SJSA1 (cell line): ENCODE data around the gene CTNNBIP1. TPM values are rescaled to one million over a fixed set of nuclear protein-coding genes. Genes with fewer than 3 reads are reported as not detected.

ENCODE experiments used
- DNase-seq, 2 experiments: peaks; one replicate each; pipeline ENCODE4 v3.0.0-alpha.2; 2015 to 2020; ENCODE audit warnings: low spot score in 2 of 2, low read depth in 1 of 2
- H3K27ac ChIP-seq: fragments of 250-450 bp; sonication (Bioruptor Pico); 2 replicates; pipeline ENCODE4 v1.5.1; 2020; ENCODE audit warnings: mild to moderate bottlenecking, moderate library complexity
- H3K27me3 ChIP-seq: fragments of 250-450 bp; sonication (Bioruptor Pico); replicated peaks from 2 replicates; pipeline ENCODE4 v1.5.1; 2020; ENCODE audit warnings: mild to moderate bottlenecking, moderate library complexity
- H3K36me3 ChIP-seq: fragments of 250-450 bp; sonication (Bioruptor Pico); 2 replicates; pipeline ENCODE4 v1.5.1; 2020; ENCODE audit warnings: mild to moderate bottlenecking
- H3K4me1 ChIP-seq: fragments of 250-450 bp; sonication (Bioruptor Pico); replicated peaks from 2 replicates; pipeline ENCODE4 v1.6.1; 2021; ENCODE audit warnings: mild to moderate bottlenecking
- H3K4me3 ChIP-seq: fragments of 250-450 bp; sonication (Bioruptor Pico); 2 replicates; pipeline ENCODE4 v1.5.1; 2020; ENCODE audit warnings: mild to moderate bottlenecking
- H3K9me3 ChIP-seq: fragments of 250-450 bp; sonication (Bioruptor Pico); replicated peaks from 2 replicates; pipeline ENCODE4 v1.5.1; 2020; ENCODE audit warnings: mild to moderate bottlenecking
- total RNA-seq: library from RNA; depleted of rRNA; stranded (reverse); fragments of >200 nt; shearing (Covaris generic); gene quantifications from 2 replicates; pipeline ENCODE4 v1.2.3, GENCODE V29; 2014

CTNNBIP1 gene
- total RNA-seq, 1 experiment from 2014 or later = 37.6 TPM

DNA sequence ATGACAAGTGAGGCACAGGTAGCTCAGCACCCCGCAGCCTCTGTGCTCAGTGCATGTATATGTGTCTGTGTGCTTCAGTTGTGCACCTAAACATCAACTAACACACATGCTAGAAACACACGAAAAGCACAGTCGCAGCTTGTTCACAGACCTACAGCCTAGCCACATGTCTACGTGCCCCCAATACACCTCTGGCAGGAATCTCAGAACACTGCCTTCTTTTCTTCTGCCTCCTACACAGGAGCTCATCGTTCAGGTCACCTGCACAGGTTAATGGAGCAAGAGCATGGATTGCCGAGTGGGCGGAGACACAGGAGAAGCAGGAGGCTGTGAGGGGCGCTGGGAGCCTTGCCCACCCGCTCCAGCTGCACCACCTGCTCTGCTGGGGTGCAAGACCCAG, 31.7 kb downstream of the CTNNBIP1 start:
- Histone ChIP-seq H3K4me1 (peaks cover 24% of the 10 kb centered on the region), H3K27ac (no peak overlapping the region), H3K36me3 (no peaks in the 10 kb centered on the region), H3K4me3 (no peak overlapping the region), H3K27me3 (no peaks in the 10 kb centered on the region), H3K9me3 (no peaks in the 10 kb centered on the region)
- DNase-seq = no peak

DNA sequence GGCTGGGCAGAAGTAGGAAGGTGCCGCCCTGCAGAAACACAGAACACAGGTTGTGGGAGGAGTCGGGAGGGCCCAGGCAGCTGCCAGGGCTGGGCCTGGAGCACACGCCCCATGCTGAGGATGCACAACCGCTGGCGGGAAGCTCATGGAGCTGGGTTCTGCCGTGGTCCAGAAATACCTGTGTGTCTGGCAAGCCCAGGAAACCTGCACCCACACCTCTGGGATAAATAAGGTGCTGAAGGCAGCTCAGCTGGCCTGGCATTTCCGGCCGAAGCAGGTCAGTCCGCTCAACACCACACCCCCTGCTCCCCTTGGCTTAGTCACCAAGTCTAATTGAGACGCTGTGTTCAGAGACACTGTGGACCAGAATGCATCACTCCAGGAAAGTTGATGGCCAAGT, 32.1 kb downstream of the CTNNBIP1 start:
- Histone ChIP-seq H3K9me3 (no peaks in the 10 kb centered on the region), H3K27me3 (no peaks in the 10 kb centered on the region), H3K4me3 (no peak overlapping the region), H3K36me3 (no peaks in the 10 kb centered on the region), H3K27ac (no peak overlapping the region), H3K4me1 (peaks cover 24% of the 10 kb centered on the region)
- no peak for DNase-seq

DNA sequence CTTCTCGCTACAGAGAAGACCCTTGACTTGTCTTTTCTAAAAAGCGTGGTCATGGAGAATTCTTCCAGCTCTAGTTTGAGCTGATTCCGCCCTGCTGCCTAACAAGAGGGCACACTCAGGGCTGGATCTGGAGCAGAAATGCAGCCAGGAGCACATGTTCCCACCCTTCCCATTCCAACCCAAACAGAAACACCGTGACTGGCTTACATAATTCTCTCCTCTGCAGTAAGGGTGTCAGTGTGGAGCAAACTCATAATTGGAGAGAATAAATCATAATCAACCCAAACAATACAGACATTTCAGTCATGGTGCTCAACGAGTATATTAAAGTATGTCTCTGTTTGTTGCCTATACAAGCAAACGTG, 34.5 kb downstream of the CTNNBIP1 start:
- DNase-seq = no peak
- H3K4me1 ChIP-seq = peaks cover 9% of the 10 kb centered on the region
- no peaks in the 10 kb centered on the region for H3K9me3 ChIP-seq
- no peaks in the 10 kb centered on the region for H3K36me3 ChIP-seq
- no peaks in the 10 kb centered on the region for H3K27me3 ChIP-seq
- no peak overlapping the region for H3K27ac ChIP-seq
- no peak overlapping the region for H3K4me3 ChIP-seq

DNA sequence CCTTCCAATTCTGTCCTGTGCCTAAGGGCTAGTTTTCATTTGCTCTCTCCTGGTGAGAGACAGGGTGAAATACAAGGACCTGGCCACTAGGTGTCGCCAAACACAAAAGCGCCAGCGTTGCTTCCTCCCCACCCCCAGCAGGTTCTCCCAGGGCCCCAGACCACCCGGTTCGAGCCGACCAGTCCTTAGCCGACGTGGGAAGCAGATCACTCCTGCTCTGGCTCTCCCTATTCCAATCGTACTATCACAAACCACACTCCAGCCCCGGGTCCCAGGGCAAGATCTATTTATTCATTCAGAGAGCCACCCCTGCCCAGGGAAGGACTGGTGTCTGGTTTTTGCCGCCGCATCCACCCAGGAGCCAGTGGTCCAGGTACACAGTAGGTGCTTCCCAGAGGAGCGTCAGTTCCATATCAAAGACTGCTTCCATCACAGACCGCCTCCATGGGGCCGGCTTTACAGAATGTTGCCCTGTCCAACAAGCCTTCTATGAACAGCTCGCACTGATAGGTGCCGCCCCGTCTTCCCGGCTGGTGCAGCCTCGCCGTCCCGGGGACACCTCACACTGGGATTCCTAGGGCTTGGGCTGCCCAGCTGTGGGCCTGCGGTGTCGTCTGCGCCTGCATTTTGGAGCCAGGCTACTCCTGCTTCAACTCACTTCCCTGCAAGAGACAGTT, 35.0 kb downstream of the CTNNBIP1 start:
- Histone ChIP-seq H3K36me3 (no peaks in the 10 kb centered on the region; the same call in 1 of the 2 replicates), H3K4me3 (no peak overlapping the region), H3K9me3 (no peaks in the 10 kb centered on the region), H3K4me1 (peaks cover 9% of the 10 kb centered on the region), H3K27me3 (no peaks in the 10 kb centered on the region), H3K27ac (no peak overlapping the region)
- DNase-seq = peak; percentile 78 to 88

DNA sequence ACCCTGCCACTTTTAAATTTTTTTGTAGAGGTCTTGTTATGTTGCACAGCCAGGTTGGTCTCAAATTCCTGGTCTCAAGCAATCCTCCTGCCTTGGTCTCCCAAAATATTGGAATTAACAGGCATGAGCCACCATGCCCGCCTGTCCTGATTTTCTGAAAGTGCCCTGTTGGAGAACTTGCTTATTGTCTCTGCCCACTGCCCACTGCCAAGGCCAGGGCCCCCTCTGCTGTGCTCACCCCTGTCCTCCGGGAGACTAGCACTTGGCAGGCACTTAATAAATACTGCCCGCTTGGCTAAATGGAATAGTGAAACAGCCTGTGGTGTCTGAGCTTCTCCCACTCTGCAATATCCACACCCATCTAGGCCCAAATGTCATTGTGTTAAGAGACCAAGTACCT, 35.7 kb downstream of the CTNNBIP1 start:
- H3K9me3 ChIP-seq = no peaks in the 10 kb centered on the region
- H3K36me3 ChIP-seq = no peaks in the 10 kb centered on the region; the same call in 1 of the 2 replicates
- no peak for DNase-seq
- H3K4me1 ChIP-seq = peaks cover 9% of the 10 kb centered on the region
- H3K4me3 ChIP-seq = no peak overlapping the region
- no peaks in the 10 kb centered on the region for H3K27me3 ChIP-seq
- no peak overlapping the region for H3K27ac ChIP-seq

DNA sequence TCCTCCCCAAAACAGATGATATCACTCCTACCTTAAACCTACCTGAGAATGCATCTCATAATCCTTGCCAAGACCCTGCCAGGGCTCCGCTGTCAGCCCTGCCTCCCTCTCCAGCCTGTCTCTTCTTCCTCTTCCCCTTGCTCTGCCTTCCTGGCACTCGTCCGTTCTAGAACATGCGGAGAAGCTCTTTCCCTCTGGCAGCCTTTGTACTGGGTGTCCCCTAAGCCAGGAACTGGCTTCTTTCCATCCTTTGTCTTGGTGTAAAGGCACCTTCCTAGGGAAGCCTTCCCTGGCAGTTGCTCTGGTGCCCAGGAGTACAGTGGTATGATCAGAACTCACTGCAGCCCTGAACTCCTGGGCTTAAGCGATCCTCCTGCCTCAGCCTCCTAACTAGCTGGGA, 36.1 kb downstream of the CTNNBIP1 start:
- Histone ChIP-seq H3K27ac (no peak overlapping the region), H3K4me3 (no peak overlapping the region), H3K27me3 (no peaks in the 10 kb centered on the region), H3K9me3 (no peaks in the 10 kb centered on the region), H3K4me1 (peaks cover 9% of the 10 kb centered on the region), H3K36me3 (no peaks in the 10 kb centered on the region; the same call in 1 of the 2 replicates)
- no peak for DNase-seq

DNA sequence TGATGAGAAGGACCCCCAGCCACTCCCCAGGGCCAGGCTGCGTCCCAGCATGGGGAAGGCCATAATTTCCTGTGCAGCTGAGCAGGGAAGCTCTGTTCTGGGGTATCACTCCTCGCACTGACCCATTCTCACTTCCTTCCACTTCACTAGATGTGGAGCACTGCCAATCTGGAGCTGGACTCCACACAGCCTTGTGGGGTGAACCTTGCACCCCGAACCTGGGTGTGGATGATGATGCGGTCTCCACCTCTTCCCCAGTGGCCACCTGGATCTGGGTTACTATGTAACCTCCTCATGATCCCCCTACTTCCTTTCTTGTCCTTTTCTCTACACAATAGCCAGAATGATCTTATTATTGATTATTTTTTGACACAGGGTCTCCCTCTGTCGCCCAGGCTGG, 36.7 kb downstream of the CTNNBIP1 start:
- Histone ChIP-seq H3K27ac (no peak overlapping the region), H3K4me3 (no peak overlapping the region), H3K27me3 (no peaks in the 10 kb centered on the region), H3K36me3 (no peaks in the 10 kb centered on the region; the same call in 1 of the 2 replicates), H3K9me3 (no peaks in the 10 kb centered on the region), H3K4me1 (peaks cover 9% of the 10 kb centered on the region)
- no peak for DNase-seq

DNA sequence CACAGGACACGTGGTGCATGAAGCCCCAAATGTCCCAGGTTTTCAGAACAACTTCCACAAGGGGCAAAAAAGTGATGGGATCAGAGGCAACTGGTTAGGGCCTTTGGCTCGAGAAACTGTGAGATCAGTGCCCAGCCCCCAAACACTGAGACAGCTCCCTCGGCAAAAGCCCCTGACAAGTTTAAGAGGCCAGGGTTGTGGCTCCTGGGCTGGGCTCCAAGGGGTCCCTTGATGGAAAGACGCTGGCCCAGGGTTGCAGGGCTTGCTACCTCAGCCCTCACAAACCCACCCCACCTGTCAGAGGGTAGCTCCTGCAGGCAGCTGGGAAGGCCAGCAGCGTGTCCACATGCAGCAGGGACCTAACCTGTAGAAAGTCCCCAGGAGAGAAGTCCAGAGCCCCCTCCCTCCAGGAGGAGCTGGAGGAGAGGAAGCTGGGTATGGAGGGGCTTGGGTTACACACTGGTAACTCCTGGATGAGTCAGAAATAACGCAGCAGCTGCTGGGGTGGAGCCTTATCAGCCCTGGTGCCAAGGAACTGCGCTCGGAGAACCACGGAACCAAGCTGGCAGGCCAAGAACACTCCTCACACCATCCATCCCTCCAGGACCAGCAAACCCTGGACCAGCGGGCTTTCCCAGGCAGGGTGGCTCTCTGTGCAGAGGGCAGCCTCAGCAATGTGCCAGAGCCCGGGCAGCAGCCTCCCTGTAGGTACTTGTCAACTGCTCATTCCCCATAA, 37.5 kb downstream of the CTNNBIP1 start:
- H3K27me3 ChIP-seq = no peaks in the 10 kb centered on the region
- no peak overlapping the region for H3K4me3 ChIP-seq
- no peaks in the 10 kb centered on the region for H3K9me3 ChIP-seq
- peaks cover 9% of the 10 kb centered on the region for H3K4me1 ChIP-seq
- no peak overlapping the region for H3K27ac ChIP-seq
- peaks cover 6% of the 10 kb centered on the region; the same call in 1 of the 2 replicates for H3K36me3 ChIP-seq
- DNase-seq = no peak

DNA sequence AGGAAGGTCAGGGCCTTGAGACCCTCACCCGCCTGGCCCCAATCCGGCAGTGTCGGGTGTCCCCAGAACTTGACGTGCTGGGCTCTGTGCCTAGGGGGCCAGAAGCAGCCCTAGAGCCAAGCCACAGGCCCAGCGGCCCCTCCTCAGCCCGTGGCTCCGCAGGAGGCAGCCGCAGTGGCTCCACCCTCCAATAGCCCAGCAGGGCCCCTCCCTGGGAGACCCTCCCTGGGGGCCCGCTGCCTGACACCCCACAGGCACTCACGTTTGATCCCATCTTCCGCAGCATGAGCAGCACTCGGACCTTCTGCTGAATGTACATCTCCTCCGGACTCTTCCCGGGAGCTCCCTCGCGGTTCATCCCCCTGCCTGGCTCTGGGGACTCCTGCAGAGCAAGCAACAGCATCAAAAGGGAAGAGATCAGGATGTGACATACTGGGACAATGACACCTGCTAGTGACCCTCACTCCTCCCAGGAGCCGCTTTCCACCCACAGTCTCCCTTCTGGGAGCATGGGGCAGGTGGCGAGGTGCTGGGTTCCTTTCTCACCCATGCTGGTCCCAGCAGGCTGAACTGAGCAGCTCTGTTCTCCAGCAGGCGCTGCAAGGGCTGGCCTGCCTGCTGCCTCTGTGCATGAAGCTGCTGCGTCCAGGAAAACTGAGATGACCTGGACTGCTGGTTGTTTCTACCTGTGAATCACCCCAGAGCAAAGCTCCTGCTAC, 38.2 kb downstream of the CTNNBIP1 start:
- Histone ChIP-seq H3K4me1 (peaks cover 9% of the 10 kb centered on the region), H3K27me3 (no peaks in the 10 kb centered on the region), H3K27ac (no peak overlapping the region), H3K9me3 (no peaks in the 10 kb centered on the region), H3K36me3 (peaks cover 10% of the 10 kb centered on the region; the same call in 1 of the 2 replicates), H3K4me3 (no peak overlapping the region)
- no peak for DNase-seq

DNA sequence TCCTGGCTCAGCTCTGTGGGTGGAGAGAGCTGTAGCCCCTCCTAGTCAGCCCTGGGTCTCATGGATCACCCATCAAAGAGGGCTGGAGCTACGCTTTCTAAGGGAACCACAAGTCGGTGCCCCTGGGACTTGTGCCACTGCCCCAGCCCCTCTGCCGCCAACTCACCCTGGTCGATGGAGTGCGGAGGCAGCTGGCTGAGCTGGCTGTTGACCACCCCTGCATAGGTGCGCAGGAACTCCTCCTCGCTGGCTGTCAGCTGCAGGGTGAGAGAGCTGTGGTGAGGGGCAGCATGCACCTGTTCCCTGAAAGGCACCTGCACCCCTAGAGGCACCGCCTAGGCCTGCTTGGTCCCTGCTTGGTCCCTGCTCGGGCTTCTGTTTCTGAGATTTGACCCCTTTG, 39.0 kb downstream of the CTNNBIP1 start:
- peaks cover 10% of the 10 kb centered on the region for H3K4me1 ChIP-seq
- H3K9me3 ChIP-seq = no peaks in the 10 kb centered on the region
- no peak overlapping the region for H3K4me3 ChIP-seq
- H3K27me3 ChIP-seq = no peaks in the 10 kb centered on the region
- DNase-seq = no peak
- peaks cover 12% of the 10 kb centered on the region; the same call in 1 of the 2 replicates for H3K36me3 ChIP-seq
- H3K27ac ChIP-seq = no peak overlapping the region

DNA sequence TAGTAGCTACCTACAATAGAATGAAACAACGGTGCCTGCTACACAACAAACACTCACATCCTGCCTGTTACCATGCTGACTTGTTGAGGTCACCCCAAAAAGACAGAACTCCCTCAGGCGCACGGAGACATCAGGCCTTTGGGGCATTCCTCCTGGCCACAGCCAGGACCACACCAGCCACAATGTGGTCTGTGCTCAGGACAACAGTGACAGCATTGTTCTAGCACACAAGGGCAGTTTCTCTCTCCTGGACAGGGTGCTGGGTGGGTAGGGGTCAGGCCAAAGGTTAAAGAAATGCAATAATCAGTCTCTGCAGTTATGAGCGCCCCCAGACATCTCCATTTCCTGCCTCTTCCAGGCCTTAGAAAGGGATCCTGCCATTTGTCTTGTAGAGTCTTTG, 39.5 kb downstream of the CTNNBIP1 start:
- no peaks in the 10 kb centered on the region for H3K9me3 ChIP-seq
- H3K27ac ChIP-seq = no peak overlapping the region
- peaks cover 14% of the 10 kb centered on the region; the same call in 1 of the 2 replicates for H3K36me3 ChIP-seq
- peaks cover 15% of the 10 kb centered on the region for H3K4me1 ChIP-seq
- no peak for DNase-seq
- no peaks in the 10 kb centered on the region for H3K27me3 ChIP-seq
- H3K4me3 ChIP-seq = no peak overlapping the region

DNA sequence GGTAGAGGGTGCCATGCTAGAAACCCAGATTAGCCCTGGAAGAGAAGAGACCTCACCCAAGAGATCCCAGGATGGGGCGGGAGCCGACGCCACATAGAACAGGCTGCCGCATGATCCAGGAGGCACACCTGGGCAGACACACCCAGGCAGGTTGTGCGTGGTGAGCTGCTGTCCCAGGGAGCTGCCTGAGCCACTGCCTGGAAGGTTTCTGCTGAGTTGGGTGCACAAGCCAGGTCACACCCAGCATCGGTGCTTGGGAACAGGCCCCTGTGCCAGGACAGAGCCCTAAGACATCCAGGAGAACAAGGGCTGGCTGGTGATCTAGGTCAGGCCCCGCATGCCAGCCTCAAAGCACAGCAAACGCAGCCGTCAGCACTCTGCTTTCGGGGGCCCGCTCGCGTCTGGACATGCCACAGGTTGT, 40.2 kb downstream of the CTNNBIP1 start:
- no peak for DNase-seq
- Histone ChIP-seq H3K4me1 (peaks cover 8% of the 10 kb centered on the region), H3K27ac (no peak overlapping the region), H3K27me3 (no peaks in the 10 kb centered on the region), H3K9me3 (no peaks in the 10 kb centered on the region), H3K36me3 (peaks cover 14% of the 10 kb centered on the region; the same call in 1 of the 2 replicates), H3K4me3 (no peak overlapping the region)

DNA sequence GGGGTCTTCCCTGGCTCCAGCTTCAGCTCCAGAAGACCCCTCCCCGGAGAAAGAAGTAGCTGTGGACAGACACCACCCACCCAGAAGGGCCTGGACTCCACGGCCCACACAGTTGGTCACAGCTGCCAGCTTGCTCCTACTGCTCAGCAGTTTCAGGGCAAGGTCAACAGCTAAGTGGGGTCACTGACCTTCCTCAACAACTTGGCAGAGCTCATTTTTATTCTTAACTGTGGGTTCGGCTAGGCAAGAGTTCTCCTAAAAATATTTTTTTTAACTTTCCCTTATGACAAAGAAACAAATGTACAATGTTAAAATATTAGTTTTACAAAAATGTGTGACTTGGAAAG, 41.9 kb downstream of the CTNNBIP1 start:
- Histone ChIP-seq H3K27ac (no peak overlapping the region), H3K4me1 (peaks cover 6% of the 10 kb centered on the region), H3K27me3 (no peaks in the 10 kb centered on the region), H3K4me3 (no peak overlapping the region), H3K9me3 (no peaks in the 10 kb centered on the region), H3K36me3 (peaks cover 14% of the 10 kb centered on the region; the same call in 1 of the 2 replicates)
- DNase-seq = no peak
